Peyer's patch (tissue), 4 donors: ENCODE measurements around the gene CST4. TPM values are rescaled to one million over a fixed set of nuclear protein-coding genes. Genes with fewer than 3 reads are reported as not detected.

ENCODE experiments used
- DNase-seq, 3 donors: peaks; one replicate each; pipeline ENCODE4 v3.0.0-alpha.2; 2017 to 2019
- H3K27ac ChIP-seq, 4 donors: fragments of 200-600 bp; sonication (generic); one replicate each; pipeline ENCODE4 v1.5.1; 2016 to 2019
- H3K27me3 ChIP-seq, 2 donors: fragments of 200-600 bp; sonication (generic); one replicate each; pipeline ENCODE4 v1.5.1; 2019
- H3K36me3 ChIP-seq, 3 donors: fragments of 200-600 bp; sonication (generic); one replicate each; pipeline ENCODE4 v1.5.1; 2016 to 2019
- H3K4me1 ChIP-seq, 4 donors: fragments of 200-600 bp; sonication (generic); one replicate each; pipeline ENCODE4 v1.5.1; 2016 to 2019
- H3K4me3 ChIP-seq, 4 donors: fragments of 200-600 bp; sonication (generic); 1 replicate in 3 of 4; 2 replicates in 1 of 4; pipeline ENCODE4 v1.5.1; 2016 to 2019; ENCODE audit warnings: mild to moderate bottlenecking in 1 of 4
- H3K9me3 ChIP-seq, 4 donors: fragments of 200-600 bp; sonication (generic); one replicate each; pipeline ENCODE4 v1.5.1; 2016 to 2019; ENCODE audit warnings: mild to moderate bottlenecking in 1 of 4
- POLR2A ChIP-seq, 2 donors: fragments of 450-650 bp; IDR thresholded peaks; one replicate each; pipeline ENCODE4 v1.5.1; 2017; ENCODE audit warnings: antibody characterized with exemption in 2 of 2, mild to moderate bottlenecking in 2 of 2, moderate library complexity in 2 of 2
- total RNA-seq, 4 donors: library from RNA; depleted of rRNA; stranded (reverse); fragments of >200 nt; gene quantifications; one replicate each; pipeline ENCODE4 v1.1.0, GENCODE V29; 2016
- TF ChIP-seq, protein P1 (sequence below), 6 experiments: fragments of 450-650 bp in 4 of 6; fragments of 200-600 bp in 2 of 6; sonication (generic) in 1 of 6; IDR thresholded peaks; one replicate each; pipeline ENCODE4 v1.5.1; 2017 to 2019; ENCODE audit warnings: antibody characterized with exemption in 6 of 6, mild to moderate bottlenecking in 3 of 6, moderate library complexity in 1 of 6

CST4 gene
- total RNA-seq, 4 donors from 2014 or later: not detected

DNA sequence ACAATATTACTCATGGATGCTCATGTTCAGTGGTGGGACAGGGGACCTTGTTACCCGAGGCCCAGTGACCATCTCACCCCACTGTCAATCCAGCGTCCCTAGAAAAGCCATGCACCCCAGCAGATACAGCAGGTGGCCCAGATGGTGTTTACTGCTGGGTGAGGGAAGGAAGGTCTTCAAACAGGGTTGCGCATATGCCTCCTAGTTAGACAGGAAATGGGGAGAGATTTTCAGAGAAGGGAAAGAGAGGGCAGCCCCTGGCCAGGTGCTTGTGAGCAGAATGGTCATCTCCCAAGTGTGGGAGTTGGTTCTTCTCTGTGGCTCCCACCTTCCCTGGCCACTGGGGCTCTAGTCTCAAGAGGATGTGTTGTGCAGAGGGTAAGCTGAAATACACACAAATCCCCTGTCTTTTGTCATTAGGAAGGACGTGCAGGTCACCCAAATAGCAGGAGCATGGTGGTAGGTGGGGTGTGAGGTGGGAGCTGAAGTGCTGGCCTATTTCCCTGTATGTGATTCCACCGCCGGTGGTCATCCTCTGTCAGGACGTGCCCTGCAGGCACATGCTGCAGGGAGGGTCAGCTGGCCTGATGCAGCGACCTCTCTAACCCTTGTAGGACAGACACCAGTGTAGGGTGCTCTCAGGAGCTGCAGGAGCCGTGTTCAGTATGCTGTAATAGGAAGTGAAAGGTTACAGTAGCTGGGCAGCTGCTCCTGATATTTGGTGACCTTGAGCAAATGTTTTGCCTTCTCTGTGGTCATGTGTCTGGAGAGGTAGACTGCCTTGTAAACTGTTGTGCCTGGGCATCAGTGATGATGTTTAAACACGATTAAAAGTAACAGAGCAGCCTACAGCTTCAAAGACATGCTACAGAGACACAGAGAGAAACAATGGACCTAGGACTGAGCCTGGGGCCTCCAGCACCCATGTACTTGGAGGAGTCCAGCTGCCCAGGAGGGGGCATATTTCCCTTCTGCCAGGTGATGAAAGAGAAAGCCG lies 47.9 kb downstream of the CST4 start:
- Histone ChIP-seq H3K4me3 (no peak overlapping the region), H3K9me3 (no peaks in the 10 kb centered on the region), H3K27me3 (no peaks in the 10 kb centered on the region), H3K4me1 (peaks cover 0 to 21% (median 0%) of the 10 kb centered on the region in 4 donors), H3K36me3 (no peaks in the 10 kb centered on the region), H3K27ac (no peak overlapping the region)
- no peak for DNase-seq
- TF ChIP-seq, protein P1, sequence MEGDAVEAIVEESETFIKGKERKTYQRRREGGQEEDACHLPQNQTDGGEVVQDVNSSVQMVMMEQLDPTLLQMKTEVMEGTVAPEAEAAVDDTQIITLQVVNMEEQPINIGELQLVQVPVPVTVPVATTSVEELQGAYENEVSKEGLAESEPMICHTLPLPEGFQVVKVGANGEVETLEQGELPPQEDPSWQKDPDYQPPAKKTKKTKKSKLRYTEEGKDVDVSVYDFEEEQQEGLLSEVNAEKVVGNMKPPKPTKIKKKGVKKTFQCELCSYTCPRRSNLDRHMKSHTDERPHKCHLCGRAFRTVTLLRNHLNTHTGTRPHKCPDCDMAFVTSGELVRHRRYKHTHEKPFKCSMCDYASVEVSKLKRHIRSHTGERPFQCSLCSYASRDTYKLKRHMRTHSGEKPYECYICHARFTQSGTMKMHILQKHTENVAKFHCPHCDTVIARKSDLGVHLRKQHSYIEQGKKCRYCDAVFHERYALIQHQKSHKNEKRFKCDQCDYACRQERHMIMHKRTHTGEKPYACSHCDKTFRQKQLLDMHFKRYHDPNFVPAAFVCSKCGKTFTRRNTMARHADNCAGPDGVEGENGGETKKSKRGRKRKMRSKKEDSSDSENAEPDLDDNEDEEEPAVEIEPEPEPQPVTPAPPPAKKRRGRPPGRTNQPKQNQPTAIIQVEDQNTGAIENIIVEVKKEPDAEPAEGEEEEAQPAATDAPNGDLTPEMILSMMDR (IDR thresholded peaks at IDR 0.05): no peak
- TF ChIP-seq POLR2A (IDR thresholded peaks at IDR 0.05): no peak

DNA sequence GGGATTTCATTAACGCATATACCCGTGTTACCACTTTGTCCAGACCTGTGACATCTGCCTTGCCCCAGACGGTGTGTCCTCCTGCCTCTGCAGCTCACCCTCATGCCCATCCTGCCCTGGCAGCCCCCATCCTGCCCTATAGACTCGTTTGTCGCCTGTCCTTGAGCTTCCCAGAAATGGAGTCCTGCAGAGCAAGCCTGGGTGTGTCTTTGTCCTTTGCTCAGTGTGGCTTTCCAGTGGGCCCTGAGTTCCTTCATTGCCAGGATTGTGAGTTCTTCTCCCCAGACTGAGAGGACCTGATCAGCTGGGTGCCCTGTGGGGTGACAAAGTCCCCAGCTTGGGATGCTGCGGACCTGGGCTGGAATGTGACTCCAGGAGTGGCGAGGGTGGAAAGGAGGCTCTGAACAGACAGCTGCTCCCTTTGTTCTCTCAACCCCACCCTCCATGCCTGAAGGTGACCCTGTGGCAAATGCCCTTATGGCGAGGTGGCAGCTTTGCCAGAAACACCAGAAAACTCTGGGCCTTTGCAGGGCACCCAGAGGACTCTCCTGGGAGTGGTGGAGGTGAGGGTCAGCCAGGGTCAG lies 48.7 kb downstream of the CST4 start:
- H3K4me1 ChIP-seq: peaks cover 0 to 30% (median 0%) of the 10 kb centered on the region in 4 donors
- DNase-seq: no peak
- H3K4me3 ChIP-seq: no peak overlapping the region
- H3K36me3 ChIP-seq: peaks cover 0 to 2% (median 0%) of the 10 kb centered on the region in 3 donors
- H3K9me3 ChIP-seq: no peaks in the 10 kb centered on the region
- no peaks in the 10 kb centered on the region for H3K27me3 ChIP-seq
- H3K27ac ChIP-seq: peak overlapping the region in 2 of 4 donors; percentile 25 to 36
- no peak for TF ChIP-seq POLR2A (IDR thresholded peaks at IDR 0.05)
- TF ChIP-seq, protein P1 (IDR thresholded peaks at IDR 0.05): no peak

DNA sequence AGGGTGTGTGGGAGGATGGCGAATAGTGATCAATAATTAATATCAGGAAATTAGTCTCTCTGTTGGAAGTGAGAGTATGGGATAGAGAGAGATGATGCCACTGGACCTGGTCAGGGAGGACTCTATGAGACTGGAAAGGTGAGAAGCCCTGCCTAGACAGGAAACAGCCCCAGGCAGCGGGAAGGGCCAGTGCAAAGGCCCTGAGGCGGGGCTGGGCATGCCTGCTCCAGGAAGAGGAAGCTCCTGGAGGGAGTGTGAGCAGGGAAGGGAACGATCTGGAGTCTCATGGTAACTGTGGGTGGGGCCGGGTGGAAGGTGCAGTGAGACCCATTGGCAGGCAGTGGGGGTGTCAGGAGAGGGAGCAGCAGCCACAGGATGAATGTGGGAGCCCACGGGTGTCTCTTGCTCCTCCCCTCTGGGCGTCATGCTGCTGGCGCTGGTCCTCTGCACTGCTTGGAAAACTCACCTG lies 49.3 kb downstream of the CST4 start:
- H3K4me3 ChIP-seq: no peak overlapping the region
- peak in 1 of 3 donors; percentile 75 for DNase-seq
- peaks cover 0 to 4% (median 0%) of the 10 kb centered on the region in 3 donors for H3K36me3 ChIP-seq
- peak overlapping the region in 2 of 4 donors; percentile 25 to 36 for H3K27ac ChIP-seq
- TF ChIP-seq, protein P1 (IDR thresholded peaks at IDR 0.05): peak in 2 of 6 experiments; percentile 16 to 20
- no peak for TF ChIP-seq POLR2A (IDR thresholded peaks at IDR 0.05)
- H3K4me1 ChIP-seq: peaks cover 0 to 36% (median 0%) of the 10 kb centered on the region in 4 donors
- no peaks in the 10 kb centered on the region for H3K9me3 ChIP-seq
- no peaks in the 10 kb centered on the region for H3K27me3 ChIP-seq

DNA sequence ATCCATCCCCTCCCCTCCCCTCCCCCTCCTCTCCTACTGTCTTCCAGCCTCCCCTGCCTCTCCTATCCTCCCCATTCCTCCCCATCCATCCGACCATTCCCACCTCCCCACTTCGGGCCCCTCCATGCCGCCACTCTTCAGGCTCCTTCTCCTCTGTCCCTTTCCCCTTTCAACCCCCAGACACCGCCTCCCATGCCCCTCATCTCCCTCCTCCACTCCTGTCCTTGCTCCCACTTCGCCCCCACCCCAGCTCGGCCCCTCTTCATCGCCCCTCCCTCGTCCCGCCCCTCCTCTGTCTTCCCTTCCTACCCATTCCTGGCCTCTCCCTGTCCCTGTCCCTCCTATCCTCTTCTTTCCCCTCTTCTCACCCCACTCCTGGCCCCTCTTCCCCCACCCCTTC lies 50.5 kb downstream of the CST4 start:
- DNase-seq: no peak
- H3K4me3 ChIP-seq: no peak overlapping the region
- peaks cover 0 to 40% (median 0%) of the 10 kb centered on the region in 4 donors for H3K4me1 ChIP-seq
- H3K27ac ChIP-seq: peak overlapping the region in 3 of 4 donors; percentile 76 to 99 (median 98)
- no peaks in the 10 kb centered on the region for H3K27me3 ChIP-seq
- TF ChIP-seq, protein P1 (IDR thresholded peaks at IDR 0.05): no peak
- no peak for TF ChIP-seq POLR2A (IDR thresholded peaks at IDR 0.05)
- H3K9me3 ChIP-seq: no peaks in the 10 kb centered on the region
- peaks cover 0 to 13% (median 0%) of the 10 kb centered on the region in 3 donors for H3K36me3 ChIP-seq

DNA sequence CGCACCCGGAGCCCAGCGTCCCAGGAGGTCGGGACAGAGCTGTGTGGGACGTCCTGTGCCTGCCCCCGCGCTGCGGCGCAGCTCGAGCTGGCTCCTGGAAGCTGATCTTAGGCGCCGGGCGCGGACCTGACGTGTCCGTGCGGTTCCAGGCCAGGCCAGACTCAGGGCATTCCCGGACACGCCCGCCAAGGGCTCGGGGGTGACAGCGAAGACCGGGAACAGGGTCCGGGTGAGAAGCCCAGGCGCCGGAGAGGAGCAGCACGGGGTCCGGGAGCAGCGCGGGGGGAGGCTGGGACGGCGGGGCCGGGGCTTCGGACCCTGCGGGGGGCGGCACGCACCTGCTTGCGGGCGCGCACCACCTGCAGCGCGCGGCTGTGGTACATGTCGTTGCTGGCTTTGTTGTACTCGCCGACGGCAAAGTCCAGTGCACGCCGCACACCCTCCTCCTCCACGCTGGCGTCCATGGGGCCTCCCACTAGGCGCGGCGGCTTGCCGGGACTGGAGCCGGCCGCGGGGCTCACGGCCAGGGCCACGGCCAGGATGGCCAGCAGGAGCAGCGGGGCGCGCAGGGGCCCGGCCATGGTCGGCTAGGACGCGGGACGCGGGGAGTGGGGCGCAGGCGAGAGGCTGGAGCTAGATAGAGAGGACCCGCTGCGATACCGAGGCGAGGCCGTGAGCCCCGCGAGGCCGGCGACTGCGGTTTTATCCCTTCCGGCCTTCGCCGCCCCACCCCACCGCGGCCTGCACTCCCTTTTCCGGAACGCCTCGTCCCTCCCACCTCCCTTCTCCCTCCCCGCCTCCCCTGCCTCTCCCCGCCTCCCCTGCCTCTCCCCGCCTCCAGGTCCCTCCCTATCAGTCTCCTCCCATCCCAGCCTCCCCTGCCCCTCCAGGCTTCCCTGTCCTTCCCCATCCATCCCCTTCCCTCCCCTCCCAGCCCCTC lies 51.3 kb downstream of the CST4 start, which contains the start of gene CST3:
TSS of gene CST3 (minus strand) at position 674 of the 940 bp plus-strand sequence. CDS start at position 581, 93 bp downstream.
- peak; percentile 41 to 94 (median 92) for DNase-seq
- TF ChIP-seq, protein P1 (IDR thresholded peaks at IDR 0.05): peak in 1 of 6 experiments; percentile 14
- peak; percentile 91 to 92 for TF ChIP-seq POLR2A (IDR thresholded peaks at IDR 0.05)
- no peaks in the 10 kb centered on the region for H3K27me3 ChIP-seq
- no peaks in the 10 kb centered on the region for H3K9me3 ChIP-seq
- H3K4me3 ChIP-seq: peak within 1 kb of the TSS; percentile 42 to 99 (median 80)
- peaks cover 0 to 20% (median 0%) of the 10 kb centered on the region in 3 donors for H3K36me3 ChIP-seq
- peak within 1 kb of the TSS; percentile 76 to 99 (median 96) for H3K27ac ChIP-seq
- H3K4me1 ChIP-seq: peaks cover 0 to 40% (median 0%) of the 10 kb centered on the region in 4 donors
